ENCODE measurements around the gene ULBP1. TPM values are rescaled to one million over a fixed set of nuclear protein-coding genes. Genes with fewer than 3 reads are reported as not detected.
A peak's percentile ranks its signal among the peaks of the same experiment; 100 is the strongest.
"Not testable (repeated sequence)": the region's sequence is repeated elsewhere in the genome, so short reads cannot be mapped to it uniquely, and the experiment has no call there.

The ULBP1 gene
- total RNA-seq, 2 donors from 2014 or later: 0.08 to 0.12 TPM

- intact Hi-C loops (cut with DNase I); DNase-seq: not testable (repeated sequence)
- peak in 1 of 2 donors; percentile 24 for ATAC-seq
Measured at GRCh38 chr6:149991472-149991795, 27.7 kb downstream of the ULBP1 start.

GRCh38 chr6:149991838-149992237 lies 28.1 kb downstream of the ULBP1 start:
- ATAC-seq: no peak
- no peak for DNase-seq
- intact Hi-C loops (cut with DNase I): no loop called here

GRCh38 chr6:149995235-149995750 lies 31.6 kb downstream of the ULBP1 start:
- intact Hi-C loops (cut with DNase I): no loop called here
- no peak for DNase-seq

GRCh38 chr6:149995971-149996370 lies 32.2 kb downstream of the ULBP1 start:
- ATAC-seq (no peak), DNase-seq (no peak)
- intact Hi-C loops (cut with DNase I): no loop called here

More at GRCh38 chr6:149995235-149995750, 31.6 kb downstream of the ULBP1 start:
- ATAC-seq: no peak

GRCh38 chr6:149999636-150000035 lies 35.9 kb downstream of the ULBP1 start:
- DNase-seq (no peak), ATAC-seq (no peak)
- intact Hi-C loops (cut with DNase I): loop anchor here in 1 of 2 donors (10.0 kb wide), 1 partner anchor 155 kb away; no protein-coding TSS in a partner anchor

GRCh38 chr6:150001295-150002008 lies 37.7 kb downstream of the ULBP1 start:
- DNase-seq (no peak), ATAC-seq (no peak)
- intact Hi-C loops (cut with DNase I): loop anchor here in 1 of 2 donors (10.0 kb wide), 1 partner anchor 157 kb away; no protein-coding TSS in a partner anchor

GRCh38 chr6:150002710-150003109 lies 39.0 kb downstream of the ULBP1 start:
- ATAC-seq (no peak), DNase-seq (no peak)
- intact Hi-C loops (cut with DNase I): loop anchor here in 1 of 2 donors (10.0 kb wide), 1 partner anchor 158 kb away; no protein-coding TSS in a partner anchor

- intact Hi-C loops (cut with DNase I): loop anchor here in 1 of 2 donors (10.0 kb wide), 1 partner anchor 159 kb away; no protein-coding TSS in a partner anchor
- DNase-seq, ATAC-seq: not testable (repeated sequence)
Measured at GRCh38 chr6:150003599-150003998, 39.9 kb downstream of the ULBP1 start.

GRCh38 chr6:150004101-150004782 lies 40.5 kb downstream of the ULBP1 start:
- DNase-seq: no peak
- intact Hi-C loops (cut with DNase I): loop anchor here in 1 of 2 donors (10.0 kb wide), 1 partner anchor 159 kb away; no protein-coding TSS in a partner anchor

GRCh38 chr6:150004783-150005717 lies 41.3 kb downstream of the ULBP1 start:
- intact Hi-C loops (cut with DNase I): loop anchor here in 1 of 2 donors (10.0 kb wide), 1 partner anchor 160 kb away; no protein-coding TSS in a partner anchor
- DNase-seq: peak; percentile 95
- ATAC-seq: peak; percentile 98 to 99

More at GRCh38 chr6:150004101-150004782, 40.5 kb downstream of the ULBP1 start:
- peak in 1 of 2 donors; percentile 1 for ATAC-seq

GRCh38 chr6:150005761-150006651 lies 42.3 kb downstream of the ULBP1 start:
- DNase-seq: no peak

GRCh38 chr6:150006961-150007464 lies 43.3 kb downstream of the ULBP1 start:
- intact Hi-C loops (cut with DNase I): loop anchor here in 1 of 2 donors (10.0 kb wide), 1 partner anchor 162 kb away; no protein-coding TSS in a partner anchor
- ATAC-seq: no peak

More at GRCh38 chr6:150005761-150006651, 42.3 kb downstream of the ULBP1 start:
- ATAC-seq: no peak
- intact Hi-C loops (cut with DNase I): loop anchor here in 1 of 2 donors (10.0 kb wide), 1 partner anchor 161 kb away; no protein-coding TSS in a partner anchor

GRCh38 chr6:150008588-150008987 lies 44.8 kb downstream of the ULBP1 start:
- intact Hi-C loops (cut with DNase I): loop anchor here in 1 of 2 donors (10.0 kb wide), 1 partner anchor 164 kb away; no protein-coding TSS in a partner anchor
- ATAC-seq (no peak), DNase-seq (no peak)

More at GRCh38 chr6:150006961-150007464, 43.3 kb downstream of the ULBP1 start:
- DNase-seq: no peak

GRCh38 chr6:150012846-150013784 lies 49.4 kb downstream of the ULBP1 start:
- ATAC-seq; intact Hi-C loops (cut with DNase I); DNase-seq: not testable (repeated sequence)

- ATAC-seq; DNase-seq; intact Hi-C loops (cut with DNase I): not testable (repeated sequence)
Measured at GRCh38 chr6:150013785-150014622, 50.3 kb downstream of the ULBP1 start.
